Transverse colon (tissue), 4 donors: ENCODE results near the gene ACTRT3. TPM values are rescaled to one million over a fixed set of nuclear protein-coding genes. Genes with fewer than 3 reads are reported as not detected.

Source experiments
- DNase-seq: peaks from one replicate; pipeline ENCODE4 v3.0.0-alpha.2; 2019
- H3K27ac ChIP-seq, 4 donors: fragments of 200-600 bp; sonication (generic); 2 replicates each; pipeline ENCODE4 v1.5.1; 2016 to 2018; ENCODE audit warnings: inconsistent platforms in 4 of 4
- H3K27me3 ChIP-seq: fragments of 200-600 bp; sonication (generic); 2 replicates; pipeline ENCODE4 v1.5.1; 2017; ENCODE audit warnings: inconsistent platforms
- H3K36me3 ChIP-seq, 4 donors: fragments of 200-600 bp; sonication (generic); 2 replicates each; pipeline ENCODE4 v1.5.1; 2017 to 2019; ENCODE audit warnings: inconsistent platforms in 4 of 4
- H3K4me1 ChIP-seq, 4 donors: fragments of 200-600 bp; sonication (generic); 2 replicates each; pipeline ENCODE4 v1.5.1; 2017 to 2020; ENCODE audit warnings: inconsistent platforms in 4 of 4
- H3K4me3 ChIP-seq, 4 donors: fragments of 200-600 bp; sonication (generic); 1 replicate in 1 of 4; 2 replicates in 3 of 4; pipeline versions ENCODE4 v1.5.1 to v1.6.1; 2017 to 2019; ENCODE audit warnings: inconsistent platforms in 4 of 4
- H3K9me3 ChIP-seq, 2 donors: fragments of 200-600 bp; sonication (generic); 2 replicates each; pipeline ENCODE4 v1.5.1; 2017 to 2019; ENCODE audit warnings: inconsistent platforms in 2 of 2
- CTCF ChIP-seq, 5 experiments: fragments of 200-600 bp in 3 of 5; fragments of 450-650 bp in 2 of 5; sonication (generic) in 3 of 5; IDR thresholded peaks; 1 replicate in 2 of 5; 2 replicates in 3 of 5; pipeline ENCODE4 v1.5.1; 2016 to 2017; ENCODE audit warnings: antibody characterized with exemption in 5 of 5, inconsistent platforms in 3 of 5, mild to moderate bottlenecking in 2 of 5, moderate library complexity in 1 of 5
- EP300 ChIP-seq: sonication (generic); formaldehyde crosslinking; IDR thresholded peaks from one replicate; pipeline ENCODE4 v1.6.1; 2017; ENCODE audit warnings: antibody characterized with exemption, low read depth
- POLR2A ChIP-seq: fragments of 450-650 bp; IDR thresholded peaks from one replicate; pipeline ENCODE4 v1.6.1; 2016; ENCODE audit warnings: antibody characterized with exemption, mild to moderate bottlenecking, moderate library complexity
- POLR2AphosphoS5 ChIP-seq, 3 donors: sonication (generic); formaldehyde crosslinking; IDR thresholded peaks; one replicate each; pipeline ENCODE4 v1.6.1; 2016; ENCODE audit warnings: antibody characterized with exemption in 3 of 3
- WGBS, 2 donors: methylation state at CpG; one replicate each; pipeline ENCODE4 v1.1.5; 2018; ENCODE audit warnings: low coverage in 1 of 2; 5-methylcytosine and 5-hydroxymethylcytosine counted together
- in situ Hi-C, 4 donors: fragments of 200-750 bp; cut with MboI; loops; one replicate each; pipeline versions ENCODE4 v1.15.0 to v1.15.1; 2017; ENCODE audit warnings: low sequenced_read_pairs in 3 of 4, low pct_ligation_motif_present in 1 of 4, low pct_unique_long_range_greater_than_20kb in 1 of 4
- intact Hi-C: fragments of 100-400 bp; cut with DNase I; formaldehyde crosslinking; loops from one replicate; pipeline ENCODE4 v1.15.1; 2023; ENCODE audit warnings: low total_unique reads
- total RNA-seq, 4 donors: library from RNA; depleted of rRNA; stranded (reverse); fragments of >200 nt; gene quantifications; one replicate each; pipeline ENCODE4 v1.1.0, GENCODE V29; 2016

The ACTRT3 gene
- total RNA-seq, 4 donors from 2014 or later = 0.96 to 2.1 TPM; not detected in 2

DNA sequence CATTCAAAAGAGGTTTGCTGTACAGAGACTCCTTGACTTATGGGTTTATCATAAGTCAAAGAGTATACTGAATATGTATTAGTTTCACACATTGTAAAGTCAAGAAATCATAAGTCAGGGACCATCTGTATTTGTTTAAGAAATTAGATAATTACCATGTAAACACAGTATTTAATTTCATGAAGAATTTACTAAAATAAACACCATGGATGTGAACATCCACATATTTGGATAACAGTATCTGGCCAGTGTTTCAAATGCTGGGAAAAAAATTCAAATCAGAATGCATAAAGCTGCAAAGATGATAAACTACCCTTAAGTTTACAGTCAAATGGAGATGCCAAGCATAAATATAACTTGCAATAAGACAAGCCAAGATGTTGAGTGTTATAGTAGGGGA lies 20.9 kb upstream of the ACTRT3 start:
- TF ChIP-seq POLR2AphosphoS5 (IDR thresholded peaks at IDR 0.05) (no peak), CTCF (IDR thresholded peaks at IDR 0.05) (no peak), EP300 (no peak), POLR2A (no peak)
- in situ Hi-C loops = no loop called here
- Histone ChIP-seq H3K27ac (no peak overlapping the region), H3K27me3 (no peaks in the 10 kb centered on the region), H3K4me3 (no peak overlapping the region), H3K9me3 (no peaks in the 10 kb centered on the region), H3K4me1 (no peaks in the 10 kb centered on the region), H3K36me3 (peaks cover 0 to 36% (median 14%) of the 10 kb centered on the region in 4 donors)
- DNase-seq = no peak
- intact Hi-C loops = no loop called here

- Histone ChIP-seq H3K4me1 (no peaks in the 10 kb centered on the region), H3K27me3 (no peaks in the 10 kb centered on the region), H3K4me3 (no peak overlapping the region), H3K27ac (no peak overlapping the region), H3K9me3 (no peaks in the 10 kb centered on the region), H3K36me3 (peaks cover 0 to 58% (median 18%) of the 10 kb centered on the region in 4 donors)
- TF ChIP-seq POLR2A (no peak), POLR2AphosphoS5 (IDR thresholded peaks at IDR 0.05) (no peak), CTCF (IDR thresholded peaks at IDR 0.05) (no peak), EP300 (no peak)
- in situ Hi-C loops = no loop called here
- intact Hi-C loops = no loop called here
- WGBS, 2 donors = 88 to 92% methylated on average over 1 of the region's 1 CpG
- no peak for DNase-seq
Measured at GRCh38 chr3:169787791-169788190, 18.4 kb upstream of the ACTRT3 start.

DNA sequence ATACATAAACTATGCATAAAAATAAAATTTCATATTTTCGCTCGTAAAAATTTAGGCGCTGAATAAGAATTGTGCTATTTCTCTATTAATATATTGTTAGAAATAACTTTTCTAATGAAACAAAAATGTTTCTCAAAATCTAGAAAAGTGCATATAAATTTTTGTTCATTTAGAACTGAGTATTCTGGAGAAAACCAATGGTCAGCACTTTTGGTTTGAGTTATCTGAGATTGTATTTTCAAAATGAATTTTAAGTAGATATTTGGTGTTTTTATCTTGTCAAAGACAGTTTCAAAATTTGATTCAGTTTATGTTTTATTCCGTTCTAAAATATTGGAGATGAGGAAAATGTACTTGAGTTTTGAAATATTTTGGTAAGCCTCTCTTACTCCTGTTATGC lies 17.8 kb upstream of the ACTRT3 start:
- 97% methylated on average over 4 of the region's 4 CpGs for WGBS, 2 donors
- Histone ChIP-seq H3K36me3 (peaks cover 0 to 64% (median 18%) of the 10 kb centered on the region in 4 donors), H3K27me3 (no peaks in the 10 kb centered on the region), H3K9me3 (no peaks in the 10 kb centered on the region), H3K4me1 (no peaks in the 10 kb centered on the region), H3K27ac (no peak overlapping the region), H3K4me3 (no peak overlapping the region)
- no peak for TF ChIP-seq EP300
- no peak for TF ChIP-seq POLR2A
- no peak for TF ChIP-seq POLR2AphosphoS5 (IDR thresholded peaks at IDR 0.05)
- no peak for TF ChIP-seq CTCF (IDR thresholded peaks at IDR 0.05)
- in situ Hi-C loops = no loop called here
- intact Hi-C loops = no loop called here
- no peak for DNase-seq

DNA sequence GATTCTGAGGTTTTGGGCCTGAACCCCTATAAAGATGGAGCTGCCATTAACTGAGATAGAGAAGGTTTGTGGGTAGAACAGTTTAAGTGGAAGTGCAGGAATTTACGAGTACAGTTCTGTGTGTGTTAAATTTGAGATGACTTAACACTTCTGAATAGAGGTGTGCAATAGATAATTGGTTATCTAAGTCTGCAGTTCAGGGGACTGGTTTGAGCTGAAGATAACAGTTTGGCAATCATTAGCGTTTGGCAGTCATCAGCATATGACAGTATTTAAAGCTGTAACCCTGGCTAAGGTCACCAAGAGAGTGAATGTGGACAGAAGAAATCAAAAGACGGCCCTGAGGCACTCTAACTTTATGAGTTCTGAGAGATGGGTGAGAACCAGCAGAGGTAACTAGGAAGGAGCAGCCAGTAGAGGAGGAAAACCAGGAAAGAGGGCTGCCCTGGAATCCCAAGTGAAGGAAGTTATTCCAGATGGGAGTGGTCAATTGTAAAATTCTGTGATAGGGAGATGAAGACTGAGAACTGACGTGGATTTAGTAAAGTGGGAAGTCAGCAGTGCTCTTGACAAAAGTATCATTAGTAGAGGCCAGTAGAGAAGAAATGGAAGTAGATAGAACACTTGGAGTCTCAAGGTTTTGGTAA lies 12.0 kb upstream of the ACTRT3 start:
- Histone ChIP-seq H3K9me3 (no peaks in the 10 kb centered on the region), H3K4me1 (peaks cover 0 to 6% (median 0%) of the 10 kb centered on the region in 4 donors), H3K27me3 (no peaks in the 10 kb centered on the region), H3K27ac (no peak overlapping the region), H3K36me3 (peaks cover 0 to 89% (median 20%) of the 10 kb centered on the region in 4 donors), H3K4me3 (no peak overlapping the region)
- DNase-seq = no peak
- 85 to 88% methylated on average over 4 of the region's 4 CpGs for WGBS, 2 donors
- in situ Hi-C loops (no loop called here), intact Hi-C loops (no loop called here)
- TF ChIP-seq POLR2A (no peak), POLR2AphosphoS5 (IDR thresholded peaks at IDR 0.05) (no peak), CTCF (IDR thresholded peaks at IDR 0.05) (no peak), EP300 (no peak)
